ENCODE data around the gene ANKRD17. TPM values are rescaled to one million over a fixed set of nuclear protein-coding genes. Genes with fewer than 3 reads are reported as not detected.

ANKRD17 gene
- total RNA-seq (2022) (66.8 and 73.0 TPM in 2 replicates), Bru-seq, nascent RNA (percentile 96 among the genes with signal in this experiment), BruChase-seq, experiment 1, labeled RNA remaining after a 2-hour chase (percentile 94 among the genes with signal in this experiment), BruChase-seq, experiment 2, labeled RNA remaining after a 6-hour chase (percentile 90 among the genes with signal in this experiment)
- long read RNA-seq, full-length matches to known transcripts, result 1 of 69 reads
- long read RNA-seq, partial matches to known transcripts, result 33 of 69 reads
- long read RNA-seq, other reads (novel, unspliced or antisense), result 35 of 69 reads

GRCh38 chr4:73258686-73259570, at the start of gene ANKRD17:
TSS of gene ANKRD17 (minus strand) at chr4:73258798. CDS start at chr4:73258668, 130 bp downstream.
- H3K27me3 ChIP-seq (replicated peaks; ENCODE audit: control insufficient read depth, insufficient read depth, low read length), result no peaks in the 10 kb centered on the region
- TF ChIP-seq, protein P1, sequence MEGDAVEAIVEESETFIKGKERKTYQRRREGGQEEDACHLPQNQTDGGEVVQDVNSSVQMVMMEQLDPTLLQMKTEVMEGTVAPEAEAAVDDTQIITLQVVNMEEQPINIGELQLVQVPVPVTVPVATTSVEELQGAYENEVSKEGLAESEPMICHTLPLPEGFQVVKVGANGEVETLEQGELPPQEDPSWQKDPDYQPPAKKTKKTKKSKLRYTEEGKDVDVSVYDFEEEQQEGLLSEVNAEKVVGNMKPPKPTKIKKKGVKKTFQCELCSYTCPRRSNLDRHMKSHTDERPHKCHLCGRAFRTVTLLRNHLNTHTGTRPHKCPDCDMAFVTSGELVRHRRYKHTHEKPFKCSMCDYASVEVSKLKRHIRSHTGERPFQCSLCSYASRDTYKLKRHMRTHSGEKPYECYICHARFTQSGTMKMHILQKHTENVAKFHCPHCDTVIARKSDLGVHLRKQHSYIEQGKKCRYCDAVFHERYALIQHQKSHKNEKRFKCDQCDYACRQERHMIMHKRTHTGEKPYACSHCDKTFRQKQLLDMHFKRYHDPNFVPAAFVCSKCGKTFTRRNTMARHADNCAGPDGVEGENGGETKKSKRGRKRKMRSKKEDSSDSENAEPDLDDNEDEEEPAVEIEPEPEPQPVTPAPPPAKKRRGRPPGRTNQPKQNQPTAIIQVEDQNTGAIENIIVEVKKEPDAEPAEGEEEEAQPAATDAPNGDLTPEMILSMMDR (IDR thresholded peaks at IDR 0.05; ENCODE audit: insufficient read depth in 1 of 2, low read depth in 1 of 2, low read length in 1 of 2, severe bottlenecking in 1 of 2, unreplicated experiment in 1 of 2), result peak in 1 of 2 experiments; percentile 2
- H3K4me3 ChIP-seq (ENCODE audit: low read depth, low read length), result peak within 1 kb of the TSS; percentile 97
- ChIA-PET CTCF (interaction anchor here (0.6 to 0.9 kb wide), 4 partner anchors 16 to 454 kb away, joined by 4 read pairs; no protein-coding TSS in a partner anchor), POLR2A (interaction anchor here (0.5 to 2.9 kb wide), 9 partner anchors 16 to 532 kb away, joined by 3 to 15 read pairs (median 4); no protein-coding TSS in a partner anchor)
- H3K27me3 Mint-ChIP-seq (ENCODE audit: insufficient read depth, unreplicated experiment), result no peaks in the 10 kb centered on the region
- DNase-seq, result peak; percentile 93
- no peaks in the 10 kb centered on the region for H3K9me3 ChIP-seq
- no TSS peak for BruUV-seq (replicated peaks)
- intact Hi-C loops (cut with micrococcal nuclease; ENCODE audit: unreplicated experiment), result loop anchor here (1.0 kb wide), 2 partner anchors 49 to 190 kb away; partner anchors contain the start of gene COX18
- peaks cover 34% of the 10 kb centered on the region for H3K36me3 Mint-ChIP-seq (ENCODE audit: insufficient read depth, unreplicated experiment)
- no peaks in the 10 kb centered on the region for H3K9me3 Mint-ChIP-seq (ENCODE audit: unreplicated experiment)
- H3K4me1 Mint-ChIP-seq (ENCODE audit: low read depth, unreplicated experiment), result peaks cover 14% of the 10 kb centered on the region
- peak within 1 kb of the TSS; percentile 100 for H3K27ac Mint-ChIP-seq (ENCODE audit: unreplicated experiment)
- peak within 1 kb of the TSS; percentile 85 for H3K4me3 Mint-ChIP-seq (ENCODE audit: unreplicated experiment)
- no peaks in the 10 kb centered on the region; the same call in 1 of the 2 replicates for H3K36me3 ChIP-seq (ENCODE audit: control insufficient read depth, insufficient read depth, low read length)
- peaks cover 14% of the 10 kb centered on the region; the same call in 1 of the 2 replicates for H3K4me1 ChIP-seq

DNA sequence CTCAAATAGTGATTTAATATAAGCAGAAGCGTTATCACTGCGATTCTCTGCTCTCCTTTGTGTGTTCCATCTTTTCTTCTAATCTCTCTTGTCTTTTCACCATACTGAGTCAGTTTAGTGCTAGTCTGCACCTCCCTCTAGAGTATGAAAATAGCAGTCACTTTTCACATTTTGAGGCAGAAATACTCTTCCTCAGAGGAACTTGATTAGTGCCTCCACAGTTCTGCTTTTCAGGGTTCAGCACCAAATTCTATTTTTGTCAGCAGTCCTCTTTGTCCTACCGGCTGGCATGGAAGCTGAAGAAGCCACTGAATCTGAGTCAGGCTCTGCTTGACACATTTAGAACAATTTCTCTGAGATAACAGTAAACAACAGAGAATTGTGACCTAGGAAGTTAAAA, 49.7 kb upstream of the ANKRD17 start:
- Histone ChIP-seq H3K4me1 (no peaks in the 10 kb centered on the region), H3K4me3 (ENCODE audit: low read depth, low read length) (no peak overlapping the region), H3K9me3 (no peaks in the 10 kb centered on the region), H3K36me3 (ENCODE audit: control insufficient read depth, insufficient read depth, low read length) (no peaks in the 10 kb centered on the region), H3K27me3 (replicated peaks; ENCODE audit: control insufficient read depth, insufficient read depth, low read length) (no peaks in the 10 kb centered on the region)
- Mint-ChIP-seq H3K27ac (ENCODE audit: unreplicated experiment) (no peak overlapping the region), H3K27me3 (ENCODE audit: insufficient read depth, unreplicated experiment) (no peaks in the 10 kb centered on the region), H3K9me3 (ENCODE audit: unreplicated experiment) (no peaks in the 10 kb centered on the region), H3K4me3 (ENCODE audit: unreplicated experiment) (no peak overlapping the region), H3K36me3 (ENCODE audit: insufficient read depth, unreplicated experiment) (no peaks in the 10 kb centered on the region), H3K4me1 (ENCODE audit: low read depth, unreplicated experiment) (peaks cover 11% of the 10 kb centered on the region)
- TF ChIP-seq, protein P1 (IDR thresholded peaks at IDR 0.05; ENCODE audit: insufficient read depth in 1 of 2, low read depth in 1 of 2, low read length in 1 of 2, severe bottlenecking in 1 of 2, unreplicated experiment in 1 of 2), result peak; percentile 23 to 40
- intact Hi-C loops (cut with micrococcal nuclease; ENCODE audit: unreplicated experiment), result loop anchor here (1.0 kb wide), 2 partner anchors 49 to 180 kb away; no protein-coding TSS in a partner anchor
- ChIA-PET POLR2A (no interaction called here), CTCF (no interaction called here)
- no peak for DNase-seq
- no TSS peak for BruUV-seq (replicated peaks)

GRCh38 chr4:73303711-73304110, 45.1 kb upstream of the ANKRD17 start:
- H3K4me1 ChIP-seq, result peaks cover 5% of the 10 kb centered on the region; the same call in 1 of the 2 replicates
- no peaks in the 10 kb centered on the region for H3K9me3 ChIP-seq
- H3K4me3 ChIP-seq (ENCODE audit: low read depth, low read length), result no peak overlapping the region
- no peaks in the 10 kb centered on the region for H3K36me3 Mint-ChIP-seq (ENCODE audit: insufficient read depth, unreplicated experiment)
- H3K4me1 Mint-ChIP-seq (ENCODE audit: low read depth, unreplicated experiment), result peaks cover 6% of the 10 kb centered on the region
- intact Hi-C loops (cut with micrococcal nuclease; ENCODE audit: unreplicated experiment), result no loop called here
- no peaks in the 10 kb centered on the region for H3K36me3 ChIP-seq (ENCODE audit: control insufficient read depth, insufficient read depth, low read length)
- DNase-seq, result no peak
- ChIA-PET POLR2A (no interaction called here), CTCF (no interaction called here)
- no peaks in the 10 kb centered on the region for H3K9me3 Mint-ChIP-seq (ENCODE audit: unreplicated experiment)
- no peaks in the 10 kb centered on the region for H3K27me3 ChIP-seq (replicated peaks; ENCODE audit: control insufficient read depth, insufficient read depth, low read length)
- no peak overlapping the region for H3K4me3 Mint-ChIP-seq (ENCODE audit: unreplicated experiment)
- no peaks in the 10 kb centered on the region for H3K27me3 Mint-ChIP-seq (ENCODE audit: insufficient read depth, unreplicated experiment)
- no TSS peak for BruUV-seq (replicated peaks)
- TF ChIP-seq, protein P1 (IDR thresholded peaks at IDR 0.05; ENCODE audit: insufficient read depth in 1 of 2, low read depth in 1 of 2, low read length in 1 of 2, severe bottlenecking in 1 of 2, unreplicated experiment in 1 of 2), result no peak
- no peak overlapping the region for H3K27ac Mint-ChIP-seq (ENCODE audit: unreplicated experiment)

Data from Caco-2 (cell line).